Daoy (cell line): ENCODE measurements around the gene PSTK. TPM values are rescaled to one million over a fixed set of nuclear protein-coding genes. Genes with fewer than 3 reads are reported as not detected.

Experiments used
- DNase-seq: peaks from one replicate; pipeline ENCODE4 v3.0.0-alpha.2; 2015; ENCODE audit warnings: low read depth
- total RNA-seq: library from RNA; depleted of rRNA; stranded (reverse); fragments of >200 nt; shearing (Covaris generic); gene quantifications from 2 replicates; pipeline ENCODE4 v1.2.3, GENCODE V29; 2014

PSTK gene
- total RNA-seq, 1 experiment from 2014 or later = 9.0 TPM

GRCh38 chr10:122992031-122992585 lies 11.9 kb downstream of the PSTK start:
- DNase-seq = no peak

GRCh38 chr10:122993797-122994336 lies 13.7 kb downstream of the PSTK start:
- no peak for DNase-seq

GRCh38 chr10:122995936-122996335 lies 15.7 kb downstream of the PSTK start:
- DNase-seq = no peak

- DNase-seq = no peak
These were observed 17.7 kb downstream of the PSTK start for GRCh38 chr10:122997864-122998263.

GRCh38 chr10:122998360-122998917 lies 18.2 kb downstream of the PSTK start:
- no peak for DNase-seq

GRCh38 chr10:122998934-122999333 lies 18.7 kb downstream of the PSTK start:
- DNase-seq = no peak

GRCh38 chr10:122999347-122999746 lies 19.1 kb downstream of the PSTK start:
- DNase-seq = no peak

- no peak for DNase-seq
These were observed 20.0 kb downstream of the PSTK start for GRCh38 chr10:123000155-123000554.

GRCh38 chr10:123001370-123001769 lies 21.2 kb downstream of the PSTK start:
- DNase-seq = no peak

GRCh38 chr10:123004298-123004697 lies 24.1 kb downstream of the PSTK start:
- DNase-seq = no peak

GRCh38 chr10:123007558-123008354 lies 27.6 kb downstream of the PSTK start:
- peak; percentile 46 for DNase-seq

GRCh38 chr10:123008355-123009104 lies 28.3 kb downstream of the PSTK start, which contains the start of the genes ACADSB and IKZF5:
Gene ACADSB, plus strand, starts transcription at chr10:123009006. Its CDS starts 24 bp downstream, at chr10:123009030.
Gene IKZF5, minus strand, starts transcription at chr10:123008795. Its CDS starts 10,170 bp downstream, at chr10:122998625.
- peak; percentile 96 for DNase-seq

- DNase-seq = peak; percentile 11
These were observed 29.1 kb downstream of the PSTK start for GRCh38 chr10:123009105-123009820.

- no peak for DNase-seq
These were observed 31.8 kb downstream of the PSTK start for GRCh38 chr10:123011987-123012386.

- no peak for DNase-seq
These were observed 33.5 kb downstream of the PSTK start for GRCh38 chr10:123013456-123014419.

- no peak for DNase-seq
These were observed 34.6 kb downstream of the PSTK start for GRCh38 chr10:123014772-123015171.

GRCh38 chr10:123016228-123016627 lies 36.0 kb downstream of the PSTK start:
- no peak for DNase-seq

- DNase-seq = no peak
These were observed 37.4 kb downstream of the PSTK start for GRCh38 chr10:123017421-123018165.

GRCh38 chr10:123018531-123018930 lies 38.3 kb downstream of the PSTK start:
- no peak for DNase-seq
